ENCODE measurements around the gene COL27A1. TPM values are rescaled to one million over a fixed set of nuclear protein-coding genes. Genes with fewer than 3 reads are reported as not detected.

COL27A1 gene
- total and polyA plus RNA-seq, 12 donors: 3.0 to 99.8 (median 11.9) TPM

DNA sequence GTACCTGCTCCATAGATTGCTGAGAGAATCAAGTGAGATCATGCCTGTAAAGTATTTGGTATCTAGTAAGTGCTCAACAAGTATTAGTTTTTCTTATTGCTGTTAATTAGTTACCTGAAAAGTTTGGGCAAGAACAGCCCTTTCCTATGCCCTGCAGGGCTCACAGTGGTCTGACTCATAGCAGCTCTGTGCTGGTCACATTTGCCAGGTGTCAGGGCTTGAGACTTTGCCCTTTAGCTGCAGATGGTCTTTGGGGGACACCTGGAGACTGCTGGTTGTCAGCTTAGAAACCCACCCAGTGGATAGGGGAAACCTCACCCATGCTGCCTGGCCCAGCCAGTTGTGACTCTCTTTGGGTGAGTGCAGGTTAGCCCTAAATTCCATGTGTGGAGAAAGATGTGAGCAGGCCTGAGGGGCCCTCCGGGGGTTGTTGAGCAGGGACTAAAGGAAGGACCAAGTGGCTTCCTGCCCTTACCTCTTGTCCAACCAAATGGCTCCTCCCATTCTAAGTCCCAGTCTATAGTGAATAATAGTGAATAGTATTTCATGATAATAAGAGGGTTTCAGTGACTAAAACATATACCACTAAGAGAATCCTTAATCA is 9.0 kb downstream of the COL27A1 start:
- Histone ChIP-seq H3K9me3 (replicated peaks in 1 of 3) (no peaks in the 10 kb centered on the region), H3K4me1 (replicated peaks in 1 of 2) (peaks cover 7 to 23% of the 10 kb centered on the region in 2 donors), H3K27me3 (no peaks in the 10 kb centered on the region), H3K27ac (peak overlapping the region in 2 of 5 donors; percentile 52 to 61), H3K4me3 (no peak overlapping the region), H3K36me3 (replicated peaks in 1 of 2) (no peaks in the 10 kb centered on the region)
- intact Hi-C loops (cut with DNase I): no loop called here
- TF ChIP-seq POLR2A (IDR thresholded peaks at IDR 0.05): no peak
- 83 to 100% (median 92%) methylated on average over 1 of the region's 1 CpG for WGBS, 4 donors
- no peak for DNase-seq

- intact Hi-C loops (cut with DNase I): no loop called here
- Histone ChIP-seq H3K27ac (no peak overlapping the region), H3K36me3 (replicated peaks in 1 of 2) (no peaks in the 10 kb centered on the region), H3K4me3 (no peak overlapping the region), H3K4me1 (replicated peaks in 1 of 2) (peaks cover 7 to 23% of the 10 kb centered on the region in 2 donors), H3K27me3 (no peaks in the 10 kb centered on the region), H3K9me3 (replicated peaks in 1 of 3) (no peaks in the 10 kb centered on the region)
- WGBS, 4 donors: 75 to 95% (median 84%) methylated on average over 1 of the region's 1 CpG
- TF ChIP-seq POLR2A (IDR thresholded peaks at IDR 0.05) (no peak), CTCF (IDR thresholded peaks at IDR 0.05) (no peak)
- no peak for DNase-seq
These were observed 10.2 kb downstream of the COL27A1 start for GRCh38 chr9:114165407-114166102.

DNA sequence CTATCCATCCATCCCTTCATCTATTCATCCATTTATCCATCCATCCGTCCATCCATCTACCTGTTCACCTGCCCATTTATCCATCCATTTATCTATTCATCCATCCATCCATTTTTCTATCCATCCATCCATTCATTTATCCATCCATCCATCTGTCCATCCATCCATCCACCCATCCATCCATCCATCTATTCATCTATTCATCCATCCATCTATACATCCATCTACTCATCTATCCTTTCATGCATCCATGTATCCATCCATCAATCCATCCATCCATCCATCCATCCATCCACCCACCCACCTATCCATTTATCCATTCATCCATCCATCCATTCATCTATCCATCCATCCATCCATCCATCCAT is 10.8 kb downstream of the COL27A1 start:
- H3K27ac ChIP-seq: peak overlapping the region in 1 of 5 donors; percentile 47
- H3K4me3 ChIP-seq: no peak overlapping the region
- no peak for DNase-seq
- intact Hi-C loops (cut with DNase I): no loop called here
- no peaks in the 10 kb centered on the region for H3K9me3 ChIP-seq (replicated peaks in 1 of 3)
- peaks cover 7 to 23% of the 10 kb centered on the region in 2 donors for H3K4me1 ChIP-seq (replicated peaks in 1 of 2)
- H3K27me3 ChIP-seq: no peaks in the 10 kb centered on the region
- TF ChIP-seq CTCF (IDR thresholded peaks at IDR 0.05) (no peak), POLR2A (IDR thresholded peaks at IDR 0.05) (no peak)
- no peaks in the 10 kb centered on the region for H3K36me3 ChIP-seq (replicated peaks in 1 of 2)
- 86 to 100% (median 89%) methylated on average over 1 of the region's 1 CpG for WGBS, 4 donors

DNA sequence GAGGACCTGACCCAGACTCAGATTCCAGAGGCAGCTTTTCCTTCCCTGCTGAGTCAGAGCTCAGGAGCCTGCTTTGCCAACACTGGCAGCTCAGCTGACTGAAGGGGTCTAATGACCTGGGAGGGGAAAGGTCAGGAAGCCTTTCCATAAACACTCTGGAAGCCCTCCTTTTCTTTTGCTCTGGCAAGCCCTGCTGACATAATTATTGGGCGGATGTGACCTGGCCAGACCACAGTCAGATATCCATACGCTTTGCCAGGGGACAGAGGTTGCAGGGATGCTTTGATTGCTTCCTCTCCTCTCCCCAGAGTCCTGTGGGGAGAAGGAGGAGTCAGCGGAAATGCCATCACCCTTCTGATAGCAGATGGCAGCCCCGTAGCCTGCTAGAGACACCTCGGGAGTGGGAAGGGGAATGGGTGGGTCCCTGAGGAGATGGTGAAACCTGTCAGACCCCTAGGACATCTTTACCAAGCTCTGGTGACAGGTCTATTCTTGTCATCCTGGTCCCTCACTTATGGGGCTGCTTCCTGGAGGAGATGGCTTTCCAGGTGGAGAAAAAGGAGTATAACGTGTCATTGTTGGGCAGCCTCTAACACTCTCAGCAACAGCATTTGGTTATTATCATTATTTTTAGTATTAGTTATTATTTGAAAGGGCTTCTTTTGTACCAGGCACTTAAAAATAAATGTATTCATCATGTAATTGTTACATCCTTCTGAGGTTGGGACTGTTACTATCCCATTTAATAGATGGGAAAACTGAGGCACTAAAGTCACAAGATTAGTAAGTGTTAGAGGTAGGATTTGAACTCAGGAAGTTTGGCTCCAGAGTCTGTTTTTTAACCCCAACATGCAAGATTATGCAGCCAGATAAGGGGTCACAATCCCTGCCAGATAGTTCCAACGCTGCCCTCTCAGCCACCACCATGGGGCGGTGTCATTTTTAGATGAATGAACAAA is 11.6 kb downstream of the COL27A1 start:
- Histone ChIP-seq H3K9me3 (replicated peaks in 1 of 3) (no peaks in the 10 kb centered on the region), H3K4me1 (replicated peaks in 1 of 2) (peaks cover 7 to 17% of the 10 kb centered on the region in 2 donors), H3K4me3 (no peak overlapping the region), H3K36me3 (replicated peaks in 1 of 2) (no peaks in the 10 kb centered on the region), H3K27me3 (no peaks in the 10 kb centered on the region), H3K27ac (peak overlapping the region in 1 of 5 donors; percentile 47)
- DNase-seq: peak in 3 of 7 donors; percentile 36 to 64 (median 50)
- TF ChIP-seq POLR2A (IDR thresholded peaks at IDR 0.05) (no peak), CTCF (IDR thresholded peaks at IDR 0.05) (no peak)
- 80 to 82% (median 81%) methylated on average over 7 to 8 of the region's 8 CpGs for whole genome bisulfite sequencing, 4 donors
- intact Hi-C loops (cut with DNase I): no loop called here

Data from adrenal gland (tissue), 12 donors.